Limb (tissue), 2 donors: ENCODE measurements around the gene GNRH2.
A peak's percentile ranks its signal among the peaks of the same experiment; 100 is the strongest.
"Not testable (repeated sequence)": the region's sequence is repeated elsewhere in the genome, so short reads cannot be mapped to it uniquely, and the experiment has no call there.

Experiments used
- DNase-seq, 2 donors: peaks; one replicate each; pipeline ENCODE4 v3.0.0-alpha.2; 2016; ENCODE audit errors: extremely low spot score in 2 of 2

The GNRH2 gene

DNA sequence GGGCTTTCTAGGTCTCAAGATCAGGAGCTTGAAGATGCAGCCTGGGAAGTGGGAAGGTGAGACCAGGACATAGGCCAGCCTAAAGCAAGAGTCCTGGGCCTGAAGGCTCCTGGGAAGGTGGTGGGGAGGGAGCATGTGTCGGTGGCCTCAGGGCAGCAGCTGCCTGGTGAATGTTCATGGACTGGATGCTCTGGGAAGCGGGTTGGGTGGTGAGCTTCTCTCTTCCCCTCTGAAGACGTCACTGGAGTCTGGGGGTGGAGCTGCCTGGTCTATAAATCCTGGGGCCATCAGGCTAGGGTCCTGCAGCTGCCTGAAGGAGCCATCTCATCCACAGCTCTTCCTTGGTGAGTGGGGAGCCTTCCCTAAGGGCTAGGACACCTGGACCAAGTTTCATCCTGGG, at the start of gene GNRH2:
GNRH2 (plus strand) TSS at position 301 of the 400 bp plus-strand sequence. CDS start 793 bp downstream, outside the sequence.
- DNase-seq: no peak

DNA sequence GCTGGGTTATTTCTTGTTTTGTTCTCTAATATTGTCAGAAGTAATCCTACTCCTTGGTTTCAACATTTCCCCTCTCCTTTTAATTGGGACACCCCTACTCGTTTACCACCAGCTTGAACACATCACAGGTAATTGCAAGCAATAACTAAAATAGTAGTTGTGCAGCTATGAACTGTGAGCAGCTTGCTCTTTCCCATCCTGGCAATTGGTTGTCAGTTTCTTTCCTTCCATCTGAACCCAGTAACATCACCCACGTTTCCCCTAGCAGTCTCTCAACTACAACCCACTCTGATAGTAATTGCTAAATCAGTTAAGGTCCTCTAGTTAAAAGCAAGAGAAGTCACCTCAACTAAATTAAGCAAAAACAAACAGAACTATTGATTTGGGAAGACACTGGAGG, 47.6 kb upstream of the GNRH2 start:
- no peak for DNase-seq

GRCh38 chr20:2998728-2999127, 44.7 kb upstream of the GNRH2 start:
- no peak for DNase-seq

GRCh38 chr20:3000852-3001523, 42.4 kb upstream of the GNRH2 start:
- peak in 1 of 2 donors; percentile 76 for DNase-seq

DNA sequence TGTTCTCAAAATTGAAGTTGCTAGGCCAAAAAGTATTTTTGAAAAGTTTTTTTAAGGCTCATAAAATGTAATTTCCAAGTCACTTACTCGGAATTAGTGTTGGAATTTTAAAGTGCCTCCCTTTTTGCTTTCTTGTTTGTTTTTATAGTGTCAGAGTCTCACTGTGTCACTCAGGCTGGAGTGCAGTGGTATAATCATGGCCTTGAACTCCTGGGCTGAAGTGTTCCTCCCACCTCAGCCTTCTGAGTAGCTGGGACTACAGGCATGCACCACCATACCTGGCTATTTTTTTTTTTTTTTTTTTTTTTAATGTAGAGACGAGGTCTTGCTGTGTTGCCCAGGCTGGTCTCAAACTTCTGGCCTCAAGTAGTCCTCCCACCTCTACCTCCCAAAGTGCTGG, 40.0 kb upstream of the GNRH2 start:
- no peak for DNase-seq

DNA sequence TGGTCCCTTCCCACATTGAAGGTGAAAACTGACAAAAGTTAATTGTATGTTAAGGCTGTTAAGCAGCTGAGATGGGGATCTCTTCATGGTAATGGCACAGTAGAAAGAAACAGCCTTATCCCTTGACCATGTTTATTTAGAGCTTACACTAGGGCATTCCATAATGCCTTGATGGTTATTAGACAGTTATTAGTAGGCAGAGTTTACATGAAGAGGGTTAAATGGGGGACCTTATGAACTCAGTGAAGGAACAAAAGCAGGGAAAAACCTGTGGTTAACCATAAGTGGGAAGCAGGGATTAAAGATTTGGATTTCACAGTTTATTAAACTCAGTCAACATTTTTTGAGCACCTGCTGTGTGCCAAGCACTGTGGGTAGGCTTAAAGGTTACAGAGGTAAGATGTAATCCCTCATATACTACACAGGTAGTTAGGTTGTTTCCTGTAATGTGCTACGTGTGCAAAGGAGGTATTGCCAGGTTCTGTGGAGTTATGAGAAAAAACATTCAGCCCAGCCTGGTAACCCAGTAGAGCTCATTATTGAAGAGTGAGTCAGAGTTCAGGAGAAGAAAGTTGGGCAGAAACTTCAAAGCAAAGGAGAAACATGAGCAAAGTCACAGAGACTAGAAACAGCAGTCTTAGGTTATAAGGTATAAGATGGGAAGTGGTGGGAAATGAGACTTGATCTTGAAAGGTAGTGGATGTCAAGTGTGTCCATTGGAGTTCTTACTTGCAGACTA, 32.3 kb upstream of the GNRH2 start:
- no peak for DNase-seq

DNA sequence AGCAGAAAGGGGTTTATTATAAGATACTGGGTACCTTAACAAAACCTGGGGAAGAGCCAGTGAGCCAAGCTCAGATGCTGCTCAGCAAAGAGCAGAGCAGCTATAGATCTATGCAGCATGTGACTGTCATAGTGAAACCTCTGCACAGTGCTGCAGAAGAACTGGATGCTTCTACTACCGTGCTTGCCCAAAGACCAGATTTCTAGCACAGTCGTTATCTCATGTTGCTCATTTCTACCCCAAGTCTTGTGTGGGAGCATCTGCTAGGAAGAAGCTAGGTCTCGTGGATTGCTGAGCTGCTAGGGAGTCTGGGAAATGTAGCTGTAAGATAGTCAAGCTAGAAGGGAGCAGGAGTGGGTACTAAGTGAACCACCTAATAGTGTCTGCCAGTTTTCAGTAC, 31.7 kb upstream of the GNRH2 start:
- DNase-seq: no peak

- DNase-seq: no peak
Observed at GRCh38 chr20:3013771-3014170, 29.7 kb upstream of the GNRH2 start.

DNA sequence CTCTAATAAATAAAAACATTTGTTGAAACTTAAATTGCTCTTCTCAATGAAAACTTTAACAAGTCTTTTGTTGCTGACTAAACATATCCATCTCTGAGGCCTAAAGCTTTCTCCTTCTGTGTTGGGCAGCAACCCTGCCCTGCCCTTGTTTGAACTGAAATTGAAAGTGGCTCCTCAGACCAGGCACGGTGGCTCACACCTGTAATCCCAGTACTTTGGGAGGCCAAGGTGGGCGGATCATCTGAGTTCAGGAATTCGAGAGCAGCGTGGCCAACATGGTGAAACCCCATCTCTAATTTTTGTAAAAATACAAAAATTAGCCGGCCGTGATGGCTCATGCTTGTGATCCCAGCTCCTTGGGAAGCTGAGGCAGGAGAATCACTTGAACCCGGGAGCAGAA, 29.2 kb upstream of the GNRH2 start:
- DNase-seq: no peak

- no peak for DNase-seq
Observed at GRCh38 chr20:3014662-3015061, 28.8 kb upstream of the GNRH2 start.

GRCh38 chr20:3015302-3015701, 28.1 kb upstream of the GNRH2 start:
- not testable (repeated sequence) for DNase-seq

DNA sequence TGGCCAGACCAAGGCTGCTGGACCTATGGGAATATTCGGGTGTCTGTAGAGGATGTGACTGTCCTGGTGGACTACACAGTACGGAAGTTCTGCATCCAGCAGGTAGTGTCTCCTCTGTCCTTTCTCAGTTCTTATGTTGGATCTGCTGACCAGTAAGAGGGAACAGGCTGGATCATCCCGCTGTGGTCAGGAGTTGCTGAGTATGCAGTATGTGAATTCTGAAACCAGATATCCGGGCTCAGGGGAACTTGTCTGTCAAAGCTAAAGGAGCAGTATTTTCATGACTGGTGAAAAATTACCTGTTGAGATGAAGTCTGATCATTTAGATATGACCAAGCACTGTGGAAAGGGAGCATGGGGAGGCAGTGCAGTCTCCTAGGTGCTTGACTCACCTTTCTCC, 22.1 kb upstream of the GNRH2 start:
- DNase-seq: no peak

DNA sequence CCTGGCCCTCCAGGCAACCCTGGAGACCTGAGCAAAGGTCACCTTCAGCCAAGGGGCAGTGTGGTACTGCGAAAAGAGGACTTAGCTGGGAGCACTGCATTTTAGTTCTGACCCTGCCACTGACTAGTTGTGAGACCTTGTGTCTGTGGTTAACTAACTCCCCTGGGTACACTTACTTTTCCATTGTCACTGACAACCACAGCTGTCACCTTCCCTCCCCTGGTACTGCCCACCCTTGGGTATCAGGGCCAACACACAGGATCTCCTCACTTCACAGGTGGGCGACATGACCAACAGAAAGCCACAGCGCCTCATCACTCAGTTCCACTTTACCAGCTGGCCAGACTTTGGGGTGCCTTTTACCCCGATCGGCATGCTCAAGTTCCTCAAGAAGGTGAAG, 21.6 kb upstream of the GNRH2 start:
- DNase-seq: no peak

GRCh38 chr20:3022559-3023490, 20.6 kb upstream of the GNRH2 start:
- DNase-seq: not testable (repeated sequence)

GRCh38 chr20:3027987-3028386, 15.4 kb upstream of the GNRH2 start:
- no peak for DNase-seq

DNA sequence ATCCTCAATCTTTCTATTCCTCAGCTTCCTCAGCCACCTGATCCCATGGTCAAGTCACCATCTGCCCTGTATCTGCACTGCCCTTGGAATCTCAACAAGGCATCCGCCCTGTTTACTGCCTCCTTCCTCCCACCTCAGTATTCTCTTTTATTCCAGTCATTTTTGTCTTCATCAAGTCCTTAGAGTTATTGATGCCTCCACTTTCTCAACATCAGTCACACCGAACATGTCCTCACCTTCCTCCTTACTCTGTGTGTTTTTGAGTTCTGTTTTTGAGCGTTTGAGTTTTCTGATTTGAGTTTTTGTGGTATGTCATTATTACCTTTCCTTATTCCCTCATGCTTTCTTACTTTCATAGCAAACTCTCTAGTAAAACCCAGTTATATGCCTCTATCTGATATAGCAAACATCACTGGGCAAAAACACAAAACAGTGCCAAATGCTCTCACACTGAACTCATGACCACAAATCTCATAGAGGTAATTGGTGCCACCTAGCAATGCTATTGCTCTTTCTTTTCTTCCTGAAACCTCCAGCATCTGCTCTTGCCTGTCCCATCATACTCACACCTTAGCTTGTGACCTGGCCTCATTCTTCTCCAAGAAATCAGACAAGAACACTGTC, 11.8 kb upstream of the GNRH2 start:
- no peak for DNase-seq

DNA sequence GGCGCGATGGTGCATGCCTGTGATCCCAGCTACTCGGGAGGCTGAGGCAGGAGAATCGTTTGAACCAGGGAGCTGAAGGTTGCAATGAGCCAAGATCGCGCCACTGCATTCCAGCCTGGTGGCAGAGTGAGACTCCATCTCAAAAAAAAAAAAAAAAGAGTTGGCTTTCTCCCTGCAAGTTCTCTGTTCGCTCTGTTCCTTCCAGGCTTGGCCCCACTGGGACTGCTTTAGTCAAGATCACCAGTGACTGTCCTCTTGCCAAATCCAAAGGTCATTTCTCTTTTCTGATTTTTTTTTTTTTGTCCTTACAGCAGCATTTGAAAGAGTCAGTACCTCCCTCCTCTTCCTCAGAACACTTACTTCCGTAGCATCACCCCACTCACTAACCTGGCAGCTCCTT, 10.8 kb upstream of the GNRH2 start:
- no peak for DNase-seq

GRCh38 chr20:3037654-3038053, 5.8 kb upstream of the GNRH2 start:
- no peak for DNase-seq

- no peak for DNase-seq
Observed at GRCh38 chr20:3038454-3038853, 5.0 kb upstream of the GNRH2 start.

- DNase-seq: no peak
Observed at GRCh38 chr20:3039426-3039825, 4.0 kb upstream of the GNRH2 start.

- DNase-seq: no peak
Observed at GRCh38 chr20:3040086-3040485, 3.3 kb upstream of the GNRH2 start.
